OCI-LY1 (cell line): Measurements from ENCODE around the gene CDC6.

ENCODE experiments used
- EZH2 ChIP-seq: fragments of 200-600 bp; sonication (generic), shearing (Covaris generic); IDR thresholded peaks from 2 replicates; pipeline ENCODE4 v1.8.0; 2017; ENCODE audit warnings: borderline replicate concordance, mixed run types, mild to moderate bottlenecking, antibody characterized with exemption, low read length, moderate library complexity, mixed read lengths
- TF ChIP-seq, protein P1 (sequence below): fragments of 200-600 bp; sonication (generic), shearing (Covaris generic); IDR thresholded peaks from 2 replicates; pipeline ENCODE4 v1.5.1; 2017; ENCODE audit warnings: mild to moderate bottlenecking, antibody characterized with exemption, low read length, moderate library complexity, mixed read lengths

GRCh38 chr17:40321524-40321929, 33.8 kb downstream of the CDC6 start:
- TF ChIP-seq, protein P1, sequence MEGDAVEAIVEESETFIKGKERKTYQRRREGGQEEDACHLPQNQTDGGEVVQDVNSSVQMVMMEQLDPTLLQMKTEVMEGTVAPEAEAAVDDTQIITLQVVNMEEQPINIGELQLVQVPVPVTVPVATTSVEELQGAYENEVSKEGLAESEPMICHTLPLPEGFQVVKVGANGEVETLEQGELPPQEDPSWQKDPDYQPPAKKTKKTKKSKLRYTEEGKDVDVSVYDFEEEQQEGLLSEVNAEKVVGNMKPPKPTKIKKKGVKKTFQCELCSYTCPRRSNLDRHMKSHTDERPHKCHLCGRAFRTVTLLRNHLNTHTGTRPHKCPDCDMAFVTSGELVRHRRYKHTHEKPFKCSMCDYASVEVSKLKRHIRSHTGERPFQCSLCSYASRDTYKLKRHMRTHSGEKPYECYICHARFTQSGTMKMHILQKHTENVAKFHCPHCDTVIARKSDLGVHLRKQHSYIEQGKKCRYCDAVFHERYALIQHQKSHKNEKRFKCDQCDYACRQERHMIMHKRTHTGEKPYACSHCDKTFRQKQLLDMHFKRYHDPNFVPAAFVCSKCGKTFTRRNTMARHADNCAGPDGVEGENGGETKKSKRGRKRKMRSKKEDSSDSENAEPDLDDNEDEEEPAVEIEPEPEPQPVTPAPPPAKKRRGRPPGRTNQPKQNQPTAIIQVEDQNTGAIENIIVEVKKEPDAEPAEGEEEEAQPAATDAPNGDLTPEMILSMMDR: no peak
- TF ChIP-seq EZH2: no peak
